ENCODE results near the gene GDF10. TPM values are rescaled to one million over a fixed set of nuclear protein-coding genes. Genes with fewer than 3 reads are reported as not detected.

Gene GDF10
- total RNA-seq, 1 donor from 2014 or later = not detected

GRCh38 chr10:47303866-47304265, 3.9 kb downstream of the GDF10 start:
- Mint-ChIP-seq H3K4me3 (no peak overlapping the region), H3K36me3 (ENCODE audit: low read depth) (no peaks in the 10 kb centered on the region), H3K9me3 (no peaks in the 10 kb centered on the region), H3K27ac (no peak overlapping the region), H3K4me1 (peaks cover 4% of the 10 kb centered on the region), H3K27me3 (peaks cover 26% of the 10 kb centered on the region)
- TF ChIP-seq CTCF (IDR thresholded peaks at IDR 0.05) = no peak
- ChIA-PET POLR2A (no interaction called here), CTCF (no interaction called here)
- DNase-seq = no peak
- intact Hi-C loops (cut with micrococcal nuclease) = no loop called here
- no peak for ATAC-seq (ENCODE audit: low read depth)

- H3K9me3 Mint-ChIP-seq = no peaks in the 10 kb centered on the region
- peaks cover 4% of the 10 kb centered on the region for H3K4me1 Mint-ChIP-seq
- intact Hi-C loops (cut with micrococcal nuclease) = no loop called here
- ATAC-seq (ENCODE audit: low read depth) = no peak
- ChIA-PET POLR2A (no interaction called here), CTCF (interaction anchor here (0.5 kb wide), 1 partner anchor 178 kb away, joined by 3 read pairs; the partner anchor contains the start of gene ANXA8)
- no peak overlapping the region for H3K27ac Mint-ChIP-seq
- no peak for TF ChIP-seq CTCF (IDR thresholded peaks at IDR 0.05)
- H3K36me3 Mint-ChIP-seq (ENCODE audit: low read depth) = no peaks in the 10 kb centered on the region
- peaks cover 19% of the 10 kb centered on the region for H3K27me3 Mint-ChIP-seq
- H3K4me3 Mint-ChIP-seq = no peak overlapping the region
- DNase-seq = no peak
Measured at GRCh38 chr10:47305566-47305965, 5.6 kb downstream of the GDF10 start.

GRCh38 chr10:47306387-47307210, 6.6 kb downstream of the GDF10 start:
- no peak for ATAC-seq (ENCODE audit: low read depth)
- H3K9me3 Mint-ChIP-seq = no peaks in the 10 kb centered on the region
- TF ChIP-seq CTCF (IDR thresholded peaks at IDR 0.05) = no peak
- peaks cover 11% of the 10 kb centered on the region for H3K27me3 Mint-ChIP-seq
- H3K4me3 Mint-ChIP-seq = no peak overlapping the region
- CTCF ChIA-PET = no interaction called here
- H3K27ac Mint-ChIP-seq = no peak overlapping the region
- no peaks in the 10 kb centered on the region for H3K4me1 Mint-ChIP-seq
- intact Hi-C loops (cut with micrococcal nuclease) = no loop called here
- H3K36me3 Mint-ChIP-seq (ENCODE audit: low read depth) = no peaks in the 10 kb centered on the region
- no peak for DNase-seq
- POLR2A ChIA-PET = no interaction called here

- ChIA-PET CTCF (no interaction called here), POLR2A (no interaction called here)
- Mint-ChIP-seq H3K27ac (no peak overlapping the region), H3K36me3 (ENCODE audit: low read depth) (no peaks in the 10 kb centered on the region), H3K4me3 (no peak overlapping the region), H3K9me3 (no peaks in the 10 kb centered on the region), H3K4me1 (no peaks in the 10 kb centered on the region), H3K27me3 (peaks cover 4% of the 10 kb centered on the region)
- no peak for DNase-seq
- intact Hi-C loops (cut with micrococcal nuclease) = no loop called here
- TF ChIP-seq CTCF (IDR thresholded peaks at IDR 0.05) = no peak
- no peak for ATAC-seq (ENCODE audit: low read depth)
Measured at GRCh38 chr10:47307381-47307780, 7.4 kb downstream of the GDF10 start.

GRCh38 chr10:47308775-47309174, 8.8 kb downstream of the GDF10 start:
- Mint-ChIP-seq H3K27ac (no peak overlapping the region), H3K4me1 (no peaks in the 10 kb centered on the region), H3K36me3 (ENCODE audit: low read depth) (no peaks in the 10 kb centered on the region), H3K4me3 (no peak overlapping the region), H3K9me3 (no peaks in the 10 kb centered on the region), H3K27me3 (no peaks in the 10 kb centered on the region)
- ChIA-PET POLR2A (no interaction called here), CTCF (no interaction called here)
- ATAC-seq (ENCODE audit: low read depth) = no peak
- TF ChIP-seq CTCF (IDR thresholded peaks at IDR 0.05) = no peak
- intact Hi-C loops (cut with micrococcal nuclease) = no loop called here
- DNase-seq = no peak

Data from activated B cell treated with CpG ODN at 0.5 μM for 24 hours (primary cell).